PC-9 (cell line): ENCODE data around the gene SGMS1. TPM values are rescaled to one million over a fixed set of nuclear protein-coding genes. Genes with fewer than 3 reads are reported as not detected.

Experiments
- BruUV-seq: library from RNA; stranded (reverse); fragments of 400-500 nt; replicated peaks from 2 replicates; lab custom pipeline; 2021; lab: Mats Ljungman, UMichigan
- CTCF ChIA-PET: fragments of 300-600 bp; sonication (Branson Sonifier 250); formaldehyde crosslinking; loops from one replicate; lab custom pipeline; 2022; ENCODE audit warnings: antibody characterized with exemption; lab: Charles Lee
- POLR2A ChIA-PET: fragments of 300-600 bp; sonication (Branson Sonifier 250); formaldehyde crosslinking; loops from one replicate; lab custom pipeline; 2022; ENCODE audit warnings: antibody characterized with exemption; ENCODE audit not compliant: unreplicated experiment; lab: Charles Lee
- DNase-seq, 2 experiments: peaks; one replicate each; pipeline versions ENCODE4 v3.0.0 to v3.0.0-alpha.2; 2015 to 2022; ENCODE audit warnings: mixed read lengths in 1 of 2
- H2AFZ ChIP-seq: fragments of 200-600 bp; sonication (generic); 2 replicates; pipeline ENCODE4 v1.8.1; 2017; ENCODE audit warnings: antibody characterized with exemption
- H3F3A ChIP-seq: fragments of 200-600 bp; sonication (generic); 2 replicates; pipeline ENCODE4 v1.8.1; 2017; ENCODE audit warnings: antibody characterized with exemption, mild to moderate bottlenecking, low read depth; ENCODE audit not compliant: insufficient read depth
- H3K27ac ChIP-seq: fragments of 200-600 bp; sonication (generic); 2 replicates; pipeline ENCODE4 v1.6.1; 2016; ENCODE audit warnings: mixed run types
- H3K27me3 ChIP-seq: fragments of 200-600 bp; sonication (generic); 2 replicates; pipeline ENCODE4 v1.6.1; 2016; ENCODE audit warnings: low read depth, mixed run types; ENCODE audit not compliant: insufficient read depth
- H3K36me3 ChIP-seq: fragments of 200-600 bp; sonication (generic); 2 replicates; pipeline ENCODE4 v1.6.1; 2016; ENCODE audit warnings: low read depth, mixed run types
- H3K4me1 ChIP-seq: fragments of 200-600 bp; sonication (generic); replicated peaks from 2 replicates; pipeline ENCODE4 v1.6.1; 2016; ENCODE audit warnings: mixed run types; ENCODE audit not compliant: insufficient read depth
- H3K4me2 ChIP-seq: fragments of 200-600 bp; sonication (generic); 2 replicates; pipeline ENCODE4 v1.6.1; 2017; ENCODE audit warnings: mixed run types
- H3K4me3 ChIP-seq: fragments of 200-600 bp; sonication (generic); 2 replicates; pipeline ENCODE4 v1.6.1; 2016; ENCODE audit warnings: mixed run types
- H3K79me2 ChIP-seq: fragments of 200-600 bp; sonication (generic); 2 replicates; pipeline ENCODE4 v1.6.1; 2017; ENCODE audit warnings: low read depth, mixed run types
- H3K9me2 ChIP-seq: fragments of 200-600 bp; sonication (generic); 2 replicates; pipeline ENCODE4 v1.8.1; 2017; ENCODE audit warnings: mild to moderate bottlenecking; ENCODE audit not compliant: insufficient read depth
- H3K9me3 ChIP-seq: fragments of 200-600 bp; sonication (generic); 2 replicates; pipeline ENCODE4 v1.8.1; 2016; ENCODE audit warnings: low read depth; ENCODE audit not compliant: insufficient read depth
- H4K20me1 ChIP-seq: fragments of 200-600 bp; sonication (generic); 2 replicates; pipeline ENCODE4 v1.8.1; 2017; ENCODE audit not compliant: insufficient read depth
- EZH2 ChIP-seq: fragments of 200-600 bp; sonication (generic); IDR thresholded peaks from 2 replicates; pipeline ENCODE4 v1.8.0; 2017; ENCODE audit warnings: antibody characterized with exemption, low read depth
- intact Hi-C: fragments of 100-400 bp; cut with micrococcal nuclease; formaldehyde crosslinking; loops from one replicate; pipeline ENCODE4 v1.10.0; 2022; ENCODE audit not compliant: unreplicated experiment
- total RNA-seq: library from RNA; stranded (reverse); gene quantifications from 2 replicates; pipeline ENCODE4 v1.2.3, GENCODE V29; 2021
- TF ChIP-seq, protein P1 (sequence below): fragments of 200-600 bp; sonication (generic); conservative IDR thresholded peaks from 2 replicates; pipeline ENCODE4 v1.6.1; 2017; ENCODE audit warnings: mixed run types, antibody characterized with exemption, mild to moderate bottlenecking, moderate library complexity

SGMS1 gene
- total RNA-seq, 1 experiment from 2014 or later = 35.0 TPM

DNA sequence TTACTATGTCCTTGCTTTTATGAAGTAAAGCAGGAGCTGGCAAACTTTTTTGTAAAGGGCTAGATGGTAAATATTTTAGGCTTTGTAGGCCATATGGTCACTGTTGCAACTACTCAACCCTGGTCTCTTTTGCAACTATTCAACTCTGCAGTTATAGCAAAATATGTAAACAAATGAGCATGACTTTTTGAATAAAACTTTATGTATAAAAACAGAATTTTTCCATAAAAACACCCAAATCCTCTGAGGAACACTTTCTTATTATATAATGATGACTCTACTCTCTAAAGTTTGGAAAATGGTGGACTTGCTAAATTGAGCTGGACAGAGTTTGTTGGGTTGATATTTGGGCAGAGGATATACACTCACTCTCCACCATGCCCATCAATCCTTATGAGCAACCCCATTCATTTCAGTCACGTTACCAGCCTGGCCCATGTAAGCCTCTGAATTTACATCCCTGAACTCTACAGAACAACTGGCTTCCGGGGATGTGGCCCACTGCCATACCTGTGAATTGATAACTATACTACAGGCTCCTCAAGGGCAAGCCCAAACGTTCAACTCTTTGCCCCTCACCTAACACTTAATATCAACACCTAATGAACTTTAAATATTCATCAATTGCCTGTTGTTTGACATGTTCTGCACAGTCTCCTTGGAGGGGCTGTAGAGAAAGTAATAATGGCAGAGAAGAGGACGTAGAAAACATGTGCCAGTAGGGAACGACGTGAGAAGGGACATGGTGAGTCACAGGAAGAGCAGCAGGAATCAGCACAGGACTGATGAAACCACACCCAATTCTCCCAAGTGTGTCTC, 37.6 kb downstream of the SGMS1 start:
- peak overlapping the region; percentile 6; the same call in 1 of the 2 replicates for H3K4me3 ChIP-seq
- H4K20me1 ChIP-seq = no peaks in the 10 kb centered on the region
- H3K9me2 ChIP-seq = no peaks in the 10 kb centered on the region
- peak overlapping the region; percentile 47 for H3K4me2 ChIP-seq
- TF ChIP-seq, protein P1, sequence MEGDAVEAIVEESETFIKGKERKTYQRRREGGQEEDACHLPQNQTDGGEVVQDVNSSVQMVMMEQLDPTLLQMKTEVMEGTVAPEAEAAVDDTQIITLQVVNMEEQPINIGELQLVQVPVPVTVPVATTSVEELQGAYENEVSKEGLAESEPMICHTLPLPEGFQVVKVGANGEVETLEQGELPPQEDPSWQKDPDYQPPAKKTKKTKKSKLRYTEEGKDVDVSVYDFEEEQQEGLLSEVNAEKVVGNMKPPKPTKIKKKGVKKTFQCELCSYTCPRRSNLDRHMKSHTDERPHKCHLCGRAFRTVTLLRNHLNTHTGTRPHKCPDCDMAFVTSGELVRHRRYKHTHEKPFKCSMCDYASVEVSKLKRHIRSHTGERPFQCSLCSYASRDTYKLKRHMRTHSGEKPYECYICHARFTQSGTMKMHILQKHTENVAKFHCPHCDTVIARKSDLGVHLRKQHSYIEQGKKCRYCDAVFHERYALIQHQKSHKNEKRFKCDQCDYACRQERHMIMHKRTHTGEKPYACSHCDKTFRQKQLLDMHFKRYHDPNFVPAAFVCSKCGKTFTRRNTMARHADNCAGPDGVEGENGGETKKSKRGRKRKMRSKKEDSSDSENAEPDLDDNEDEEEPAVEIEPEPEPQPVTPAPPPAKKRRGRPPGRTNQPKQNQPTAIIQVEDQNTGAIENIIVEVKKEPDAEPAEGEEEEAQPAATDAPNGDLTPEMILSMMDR = no peak
- TF ChIP-seq EZH2 = no peak
- intact Hi-C loops = no loop called here
- ChIA-PET CTCF (no interaction called here), POLR2A (no interaction called here)
- peaks cover 19% of the 10 kb centered on the region for H3K36me3 ChIP-seq
- H3K4me1 ChIP-seq = peaks cover 40% of the 10 kb centered on the region
- DNase-seq = peak; percentile 33 to 78
- no TSS peak for BruUV-seq
- peaks cover 4% of the 10 kb centered on the region; the same call in 1 of the 2 replicates for H3K9me3 ChIP-seq
- H3F3A ChIP-seq = 0 out of 2 replicates have a peak, but pooled peaks cover under 1% of the 10 kb centered on the region
- H3K27me3 ChIP-seq = no peaks in the 10 kb centered on the region
- peaks cover 35% of the 10 kb centered on the region for H3K79me2 ChIP-seq
- H2AFZ ChIP-seq = no peak overlapping the region
- H3K27ac ChIP-seq = peak overlapping the region; percentile 57

DNA sequence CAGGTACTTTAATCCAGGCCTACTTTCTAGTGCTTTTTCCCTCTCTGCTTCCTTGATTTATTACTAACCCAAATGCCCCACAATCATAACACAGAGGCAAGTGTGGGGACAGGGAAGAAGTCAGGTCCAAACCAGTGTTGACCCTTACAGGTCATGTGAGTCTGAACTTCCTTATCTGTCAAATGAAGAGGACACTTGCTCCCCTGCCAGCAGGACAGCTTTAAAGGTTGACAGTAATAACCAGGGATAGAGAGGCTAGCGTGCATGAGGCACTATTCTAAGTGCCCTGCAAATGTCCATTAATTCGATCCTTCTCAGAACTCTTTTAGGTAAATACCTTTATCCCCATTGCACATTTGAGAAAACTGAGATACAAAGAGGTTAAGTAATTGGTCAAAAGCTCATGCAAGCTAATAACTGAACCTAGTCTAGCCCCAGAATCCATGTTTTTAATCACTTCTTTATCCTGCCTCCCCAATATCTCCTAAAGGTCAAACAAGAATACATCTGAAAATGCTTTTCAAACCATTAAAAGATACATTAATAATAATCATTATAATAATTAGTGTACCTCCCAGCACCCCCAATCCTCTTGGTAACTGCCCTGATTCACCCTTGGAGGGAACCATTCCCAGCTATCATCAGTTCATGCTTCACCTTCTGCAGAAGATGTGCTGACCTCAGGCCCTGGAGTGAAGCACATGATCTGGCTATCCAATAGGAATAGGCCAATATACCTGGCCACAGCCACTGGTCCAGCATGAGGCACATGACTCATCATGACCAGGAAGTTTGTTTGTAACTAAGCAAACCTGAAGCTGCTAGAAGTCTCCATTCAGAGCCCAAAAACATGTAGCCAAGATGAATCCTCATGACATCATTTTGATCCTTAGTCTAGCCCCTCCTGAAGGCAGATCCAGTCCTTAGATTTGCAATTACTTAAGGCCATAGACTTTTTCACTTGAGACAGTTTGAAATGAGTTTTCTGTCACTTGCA, 40.7 kb downstream of the SGMS1 start:
- H2AFZ ChIP-seq = no peak overlapping the region
- H3K4me3 ChIP-seq = no peak overlapping the region
- POLR2A ChIA-PET = no interaction called here
- H3F3A ChIP-seq = peaks cover 18% of the 10 kb centered on the region
- peaks cover 71% of the 10 kb centered on the region for H3K4me1 ChIP-seq
- no TSS peak for BruUV-seq
- H3K27ac ChIP-seq = no peak overlapping the region
- intact Hi-C loops = no loop called here
- no peaks in the 10 kb centered on the region for H3K27me3 ChIP-seq
- TF ChIP-seq, protein P1 = no peak
- TF ChIP-seq EZH2 = no peak
- peak in 1 of 2 experiments; percentile 76 for DNase-seq
- H4K20me1 ChIP-seq = no peaks in the 10 kb centered on the region
- H3K79me2 ChIP-seq = peaks cover 53% of the 10 kb centered on the region
- H3K9me3 ChIP-seq = peaks cover 4% of the 10 kb centered on the region; the same call in 1 of the 2 replicates
- CTCF ChIA-PET = no interaction called here
- H3K9me2 ChIP-seq = no peaks in the 10 kb centered on the region
- 0 out of 2 replicates have a peak, but pooled peaks cover 5% of the 10 kb centered on the region for H3K36me3 ChIP-seq
- H3K4me2 ChIP-seq = no peak overlapping the region

DNA sequence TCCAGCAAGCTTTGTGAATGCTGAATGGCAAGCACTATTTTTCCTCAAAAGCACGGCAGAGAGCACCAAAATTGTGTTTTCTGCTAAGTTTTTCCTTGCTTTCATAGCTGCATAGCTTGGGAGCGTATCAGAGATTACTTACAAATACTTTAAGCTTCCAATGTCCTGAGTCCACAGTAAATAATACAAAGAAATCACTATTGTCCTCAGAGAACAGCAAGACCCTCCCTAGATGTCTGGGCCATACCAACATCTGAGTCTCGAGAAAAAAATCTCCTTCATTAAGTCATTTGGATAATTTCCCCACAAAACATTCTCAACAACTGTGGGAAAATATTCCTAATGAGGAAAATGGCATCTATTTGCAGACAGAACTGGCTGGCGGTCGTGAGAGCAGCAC, 41.7 kb downstream of the SGMS1 start:
- CTCF ChIA-PET = interaction anchor here (0.5 kb wide), 1 partner anchor 79 kb away, joined by 3 read pairs; no protein-coding TSS in a partner anchor
- H3K79me2 ChIP-seq = peaks cover 63% of the 10 kb centered on the region

More for the DNA sequence above, 41.7 kb downstream of the SGMS1 start:
- H3K4me3 ChIP-seq = no peak overlapping the region
- DNase-seq = no peak
- H3K4me1 ChIP-seq = peaks cover 78% of the 10 kb centered on the region
- no peak overlapping the region for H2AFZ ChIP-seq
- H3K9me2 ChIP-seq = no peaks in the 10 kb centered on the region
- POLR2A ChIA-PET = no interaction called here
- no peaks in the 10 kb centered on the region for H4K20me1 ChIP-seq
- H3F3A ChIP-seq = peaks cover 18% of the 10 kb centered on the region
- H3K27me3 ChIP-seq = no peaks in the 10 kb centered on the region
- H3K36me3 ChIP-seq = 0 out of 2 replicates have a peak, but pooled peaks cover 3% of the 10 kb centered on the region
- no peak overlapping the region for H3K27ac ChIP-seq
- BruUV-seq = no TSS peak
- H3K4me2 ChIP-seq = no peak overlapping the region; the same call in 1 of the 2 replicates
- peaks cover 4% of the 10 kb centered on the region; the same call in 1 of the 2 replicates for H3K9me3 ChIP-seq
- intact Hi-C loops = no loop called here
- TF ChIP-seq EZH2 = no peak
- TF ChIP-seq, protein P1 = no peak
